Body of pancreas (tissue), 4 donors: ENCODE results near the gene TPRX1. TPM values are rescaled to one million over a fixed set of nuclear protein-coding genes. Genes with fewer than 3 reads are reported as not detected.

Source experiments
- ATAC-seq: fragments of 150-250 bp; one replicate; pipeline ENCODE4 v1.9.1; 2016
- DNase-seq, 4 donors: peaks; one replicate each; pipeline ENCODE4 v3.0.0-alpha.2; 2019
- H3K27ac ChIP-seq, 4 donors: fragments of 200-600 bp; sonication (generic); 1 replicate in 3 of 4; 2 replicates in 1 of 4; pipeline versions ENCODE4 v1.5.1 to v1.6.1; 2016 to 2019; ENCODE audit warnings: mild to moderate bottlenecking in 1 of 4, mixed read lengths in 1 of 4, moderate library complexity in 1 of 4
- H3K27me3 ChIP-seq, 2 donors: fragments of 200-600 bp; sonication (generic); one replicate each; pipeline ENCODE4 v1.6.0; 2016; ENCODE audit warnings: mild to moderate bottlenecking in 1 of 2
- H3K36me3 ChIP-seq, 2 donors: fragments of 200-600 bp; sonication (generic); replicated peaks in 1 of 2; 2 replicates each; pipeline ENCODE4 v1.5.1; 2016; ENCODE audit warnings: low read depth in 2 of 2; ENCODE audit not compliant: insufficient read depth in 1 of 2
- H3K4me1 ChIP-seq: fragments of 200-600 bp; sonication (generic); one replicate; pipeline ENCODE4 v1.6.0; 2016
- H3K4me3 ChIP-seq, 2 donors: fragments of 200-600 bp; sonication (generic); 1 replicate in 1 of 2; 2 replicates in 1 of 2; pipeline ENCODE4 v1.5.1; 2016 to 2019
- H3K9me3 ChIP-seq, 3 donors: fragments of 200-600 bp; sonication (generic); 1 replicate in 2 of 3; 2 replicates in 1 of 3; pipeline ENCODE4 v1.5.1; 2016
- CTCF ChIP-seq, 7 experiments: fragments of 450-650 bp in 4 of 7; fragments of 200-600 bp in 3 of 7; sonication (generic) in 3 of 7; IDR thresholded peaks; one replicate each; pipeline ENCODE4 v1.5.1; 2016 to 2019; ENCODE audit warnings: antibody characterized with exemption in 7 of 7
- POLR2A ChIP-seq, 3 donors: fragments of 450-650 bp; IDR thresholded peaks; one replicate each; pipeline ENCODE4 v1.6.1; 2016; ENCODE audit warnings: antibody characterized with exemption in 3 of 3, mild to moderate bottlenecking in 2 of 3
- WGBS, 2 donors: methylation state at CpG; one replicate each; pipeline ENCODE4 v1.1.5; 2017; 5-methylcytosine and 5-hydroxymethylcytosine counted together
- intact Hi-C: fragments of 100-400 bp; cut with DNase I; formaldehyde crosslinking; loops from one replicate; pipeline ENCODE4 v1.15.1; 2023
- small RNA-seq: library from RNA; depleted of rRNA; stranded (forward); fragments of <200 nt; gene quantifications from one replicate; pipeline ENCODE3, GENCODE V24; 2016
- total RNA-seq, 2 donors: library from RNA; depleted of rRNA; stranded (reverse); fragments of >200 nt; gene quantifications; one replicate each; pipeline ENCODE4 v1.1.0, GENCODE V29; 2016

Gene TPRX1
- total RNA-seq, 2 donors from 2014 or later: not detected

- Histone ChIP-seq H3K9me3 (no peaks in the 10 kb centered on the region), H3K4me3 (no peak overlapping the region), H3K4me1 (peaks cover 20% of the 10 kb centered on the region), H3K27ac (no peak overlapping the region), H3K27me3 (no peaks in the 10 kb centered on the region), H3K36me3 (peaks cover 32 to 55% of the 10 kb centered on the region in 2 donors)
- ATAC-seq (no peak), DNase-seq (no peak)
- 86 to 96% methylated on average over 19 to 23 of the region's 27 CpGs for WGBS, 2 donors
- intact Hi-C loops: loop anchor here (5.0 kb wide), 1 partner anchor 35 kb away; no protein-coding TSS in a partner anchor
- TF ChIP-seq CTCF (IDR thresholded peaks at IDR 0.05) (no peak), POLR2A (IDR thresholded peaks at IDR 0.05) (no peak)
Measured at GRCh38 chr19:47752440-47753211, 51.7 kb downstream of the TPRX1 start.

Small RNA genes within 50 kb of the gene (small RNA-seq; reads per million reads assigned to genes)
- not detected for gene AC008745.1
- gene SNORD23: not detected

Other genes with a start within 250 kb of the TPRX1 start
- under 1 TPM in 1 of 2 donors, not detected in 1; under 0.01 TPM for gene ZNF541, start 231.4 kb downstream of the TPRX1 start, total RNA-seq
- gene BICRA, start 195.4 kb downstream of the TPRX1 start, total RNA-seq: 10 to 100 TPM in 1 of 2 donors, 1 to 10 TPM in 1; 2.6 to 26.4 TPM
- 10 to 100 TPM; 41.2 to 66.3 TPM for gene EHD2, start 91.1 kb downstream of the TPRX1 start, total RNA-seq
- 100 to 1,000 TPM; 436 to 761 TPM for gene NOP53, start 59.0 kb downstream of the TPRX1 start, total RNA-seq
- gene SELENOW, start 25.8 kb downstream of the TPRX1 start, total RNA-seq: 100 to 1,000 TPM; 189 to 296 TPM
- gene CRX, start 17.4 kb upstream of the TPRX1 start, total RNA-seq: not detected
- not detected for gene TPRX2, start 54.7 kb upstream of the TPRX1 start, total RNA-seq
- gene SULT2A1, start 81.8 kb upstream of the TPRX1 start, total RNA-seq: not detected
- gene BSPH1, start 187.6 kb upstream of the TPRX1 start, total RNA-seq: not detected
- gene ELSPBP1, start 190.1 kb upstream of the TPRX1 start, total RNA-seq: not detected
- gene CABP5, start 239.5 kb upstream of the TPRX1 start, total RNA-seq: not detected